Coronary artery (tissue), 2 donors: ENCODE measurements around the gene PHB1.

Source experiments
- DNase-seq: peaks from one replicate; pipeline ENCODE4 v3.0.0-alpha.2; 2017; ENCODE audit warnings: low spot score
- H3K27ac ChIP-seq, 2 donors: fragments of 200-600 bp; sonication (generic); one replicate each; pipeline ENCODE4 v1.5.1; 2016 to 2019
- H3K4me3 ChIP-seq: fragments of 200-600 bp; sonication (generic); 2 replicates; pipeline ENCODE4 v1.5.1; 2016; ENCODE audit warnings: mild to moderate bottlenecking, moderate library complexity
- CTCF ChIP-seq: fragments of 200-600 bp; sonication (generic); IDR thresholded peaks from one replicate; pipeline ENCODE4 v1.5.1; 2019; ENCODE audit warnings: antibody characterized with exemption

PHB1 gene

GRCh38 chr17:49359990-49360795, 54.5 kb downstream of the PHB1 start:
- H3K4me3 ChIP-seq: peak overlapping the region; percentile 87
- DNase-seq: no peak
- no peak overlapping the region for H3K27ac ChIP-seq
- TF ChIP-seq CTCF: no peak

- no peak for DNase-seq
- no peak overlapping the region for H3K27ac ChIP-seq
- H3K4me3 ChIP-seq: no peak overlapping the region
- TF ChIP-seq CTCF: no peak
These were observed 55.9 kb downstream of the PHB1 start for GRCh38 chr17:49358641-49359247.

DNA sequence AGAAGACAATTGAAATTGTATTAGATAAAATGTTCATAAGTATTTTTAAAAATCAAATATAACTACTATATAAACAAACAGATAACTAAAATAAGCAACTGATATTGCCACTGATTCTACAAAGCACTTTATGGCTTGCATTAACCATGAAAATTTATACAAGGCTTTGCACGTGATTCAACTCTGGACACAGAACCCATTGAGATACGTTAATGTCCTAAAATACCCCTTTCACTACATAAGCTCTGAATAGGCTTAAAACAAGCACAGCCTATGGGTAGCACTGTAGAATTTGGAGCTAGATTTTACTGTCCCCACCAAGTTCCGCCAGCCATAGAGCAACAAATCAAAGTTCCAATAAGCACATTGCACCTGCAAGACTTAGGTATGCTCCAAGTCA, 57.2 kb downstream of the PHB1 start:
- no peak overlapping the region for H3K27ac ChIP-seq

DNA sequence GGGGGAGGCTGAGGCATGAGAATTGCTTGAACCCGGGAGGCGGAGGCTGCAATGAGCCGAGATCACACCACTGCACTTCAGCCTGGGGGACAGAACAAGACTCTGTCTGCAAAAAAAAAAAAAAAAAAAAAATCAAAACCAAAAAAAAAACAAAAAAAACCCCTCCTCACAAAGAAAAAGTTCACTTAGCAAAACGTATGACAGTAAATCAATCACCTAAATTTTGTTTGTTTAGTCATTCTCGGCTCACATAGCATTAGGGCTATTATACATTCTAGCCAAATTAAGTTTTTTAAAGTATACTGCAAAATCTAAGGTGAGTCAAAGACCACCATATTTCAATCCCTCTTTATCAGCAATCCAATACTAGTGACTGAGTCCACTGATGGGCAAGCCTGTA, 58.4 kb downstream of the PHB1 start:
- Histone ChIP-seq H3K27ac (no peak overlapping the region), H3K4me3 (no peak overlapping the region)
- no peak for DNase-seq
- TF ChIP-seq CTCF: no peak

More for the DNA sequence above, 57.2 kb downstream of the PHB1 start:
- no peak for TF ChIP-seq CTCF
- H3K4me3 ChIP-seq: no peak overlapping the region
- DNase-seq: no peak
